Endometrium (tissue), 2 donors: ENCODE results near the gene MARCHF3.
"Not testable (repeated sequence)": the region's sequence is repeated elsewhere in the genome, so short reads cannot be mapped to it uniquely, and the experiment has no call there.

Experiments
- FAIRE-seq: peaks from 2 replicates; lab custom pipeline; 2012; peaks lifted over from hg19 to GRCh38; lab: Jason Lieb, UNC
- donor health status: control.
- donor health status: control.

Gene MARCHF3

DNA sequence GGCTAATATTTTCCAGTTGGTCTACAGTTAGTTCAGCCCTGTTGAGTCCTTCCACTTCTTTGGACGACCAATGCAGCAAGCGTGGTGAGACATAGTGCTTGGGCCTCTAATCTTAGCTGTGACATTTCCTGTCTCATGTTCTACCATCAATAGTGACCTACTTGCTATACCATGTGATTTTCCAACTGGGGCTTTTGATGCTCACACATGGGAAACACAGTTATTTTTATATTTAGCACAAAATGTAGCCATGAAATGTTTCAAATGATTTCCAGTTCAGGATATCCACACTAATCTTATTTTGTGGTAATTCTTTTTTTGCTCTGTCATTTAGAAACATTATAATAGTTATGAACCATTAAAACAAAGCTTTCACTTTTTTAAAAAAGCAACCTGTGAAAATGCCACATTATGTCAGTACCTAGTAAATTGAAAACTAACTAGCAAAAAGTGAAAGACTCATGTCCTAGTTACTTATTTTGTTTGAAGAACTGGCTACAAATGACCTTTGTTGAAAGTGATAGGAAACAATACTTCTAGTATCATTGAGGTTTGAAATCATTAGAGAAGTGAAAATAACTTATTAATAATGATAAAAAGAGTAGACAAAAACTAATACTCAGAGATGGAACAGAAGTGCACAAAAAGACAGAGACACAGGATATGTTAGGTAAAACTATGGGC lies 18.3 kb downstream of the MARCHF3 start:
- no peak for FAIRE-seq

DNA sequence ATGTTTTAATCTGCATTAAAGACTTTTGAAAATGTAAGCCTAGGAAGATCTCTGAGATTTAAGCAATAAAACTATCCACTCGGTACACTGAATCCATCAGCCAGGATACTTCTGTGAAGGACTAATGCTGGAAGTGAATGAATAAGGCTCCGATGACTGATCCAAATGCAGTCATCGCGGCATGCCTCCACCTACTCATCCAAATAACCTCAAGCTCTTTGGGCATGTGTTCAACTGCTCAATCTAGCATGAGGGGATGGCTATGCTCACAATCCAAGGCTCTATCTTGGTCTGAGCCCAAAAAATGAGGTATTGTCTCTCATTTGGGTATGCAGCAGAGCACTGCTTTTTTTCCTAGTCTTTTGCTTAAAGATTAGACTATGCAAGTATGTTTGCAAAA lies 19.2 kb downstream of the MARCHF3 start:
- FAIRE-seq: no peak

DNA sequence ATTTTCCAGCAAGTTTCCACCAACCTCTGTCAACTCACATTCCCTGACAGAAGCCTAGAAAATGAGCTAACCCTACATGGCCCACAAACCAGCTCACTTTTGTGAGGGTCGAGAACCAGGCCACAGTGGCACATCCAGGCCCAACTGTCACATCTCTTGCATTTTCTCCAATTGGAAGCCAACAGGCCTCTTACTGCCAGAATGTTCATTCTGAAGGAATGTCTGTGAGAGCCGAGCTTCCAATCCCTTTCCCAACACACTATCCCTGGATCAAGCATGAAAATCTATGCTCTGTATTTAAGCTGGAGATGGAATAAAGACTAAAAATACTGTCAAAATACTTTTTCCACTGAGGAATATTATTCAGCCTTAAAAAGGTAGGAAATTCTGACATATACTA lies 20.0 kb downstream of the MARCHF3 start:
- no peak for FAIRE-seq

DNA sequence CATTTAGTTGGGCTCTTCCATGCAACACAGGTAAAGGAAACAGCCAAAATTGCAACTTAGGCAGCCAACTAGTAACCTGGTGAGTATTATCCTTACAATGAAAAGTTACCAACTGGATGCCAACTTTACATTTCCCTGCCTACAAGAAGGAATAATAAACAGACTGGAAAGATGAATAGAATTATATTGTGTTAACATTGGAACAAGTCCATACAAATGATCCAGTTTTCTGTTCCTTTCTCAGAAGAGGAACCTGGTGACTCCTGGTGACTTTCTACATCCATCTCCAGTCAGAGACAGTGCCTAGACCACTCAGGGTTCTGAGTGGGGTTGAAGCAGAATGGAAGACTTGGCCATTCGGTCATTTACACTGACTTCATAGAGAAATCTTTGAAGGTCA lies 20.6 kb downstream of the MARCHF3 start:
- no peak for FAIRE-seq

DNA sequence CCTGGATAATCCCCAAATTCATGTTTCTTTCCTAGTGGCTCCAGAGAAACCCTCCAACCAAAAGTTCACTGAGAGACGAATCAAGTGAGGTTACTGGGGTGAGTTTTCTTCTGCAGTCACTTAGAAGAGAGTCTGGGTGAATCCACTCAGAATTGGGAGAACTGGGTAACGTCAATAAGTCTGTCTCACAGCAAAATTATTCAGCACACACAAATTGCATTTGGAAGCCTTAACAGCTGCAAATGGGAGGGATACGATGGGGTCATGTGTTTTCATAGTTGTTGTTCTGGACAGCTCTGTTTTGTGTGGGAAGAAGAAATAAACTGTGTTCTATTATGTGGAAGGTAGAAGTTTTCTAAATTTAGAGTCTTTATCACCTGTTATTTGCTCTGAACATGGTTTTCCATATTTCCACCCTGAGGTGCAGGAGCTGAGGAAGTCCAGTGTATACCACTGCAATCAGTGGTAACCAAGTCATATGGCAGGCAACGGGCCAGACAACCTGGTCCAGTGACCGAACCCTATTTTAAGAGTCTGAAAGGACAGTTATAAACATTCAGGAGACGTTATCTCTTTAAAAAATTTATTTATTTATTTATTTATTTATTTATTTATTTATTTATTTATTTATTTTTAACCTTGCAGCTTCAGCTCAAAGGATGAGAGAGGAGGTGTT lies 21.9 kb downstream of the MARCHF3 start:
- FAIRE-seq: no peak

DNA sequence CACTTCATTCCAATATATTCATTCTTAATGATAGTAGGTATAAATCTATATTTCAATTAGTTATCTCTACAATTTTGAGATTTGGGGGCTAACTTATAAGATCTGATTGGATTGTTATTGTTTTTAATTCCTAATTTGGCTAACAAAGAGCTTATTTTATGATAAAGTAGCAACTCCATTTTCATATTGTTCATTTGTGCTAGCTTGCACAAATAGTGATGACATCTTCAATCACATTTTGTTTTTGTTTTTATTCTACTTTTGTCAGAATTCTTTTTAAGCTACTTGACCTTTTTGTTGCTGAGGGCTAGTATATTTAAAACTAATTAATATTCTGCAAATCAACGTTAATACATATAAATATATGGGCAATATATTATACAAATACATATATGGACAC lies 22.8 kb downstream of the MARCHF3 start:
- FAIRE-seq: no peak

DNA sequence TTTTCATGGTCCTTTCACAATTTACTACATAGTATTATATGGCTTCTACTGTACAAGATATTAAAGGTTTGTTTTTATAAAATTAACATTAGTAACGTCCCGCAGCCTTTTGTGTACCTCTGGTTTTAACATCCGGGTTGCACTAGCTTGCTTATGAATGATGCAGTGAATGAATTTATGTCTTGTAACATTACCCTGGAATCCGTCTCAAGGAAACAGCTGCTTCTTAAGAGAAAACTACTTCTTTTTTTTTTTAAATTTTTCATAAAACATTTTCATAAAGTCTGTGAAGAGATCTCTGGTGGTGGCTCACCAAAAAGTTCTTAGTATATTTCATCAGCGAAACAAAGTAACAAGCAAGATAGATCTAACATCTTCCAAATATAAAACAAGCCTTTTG lies 23.6 kb downstream of the MARCHF3 start:
- FAIRE-seq: no peak

DNA sequence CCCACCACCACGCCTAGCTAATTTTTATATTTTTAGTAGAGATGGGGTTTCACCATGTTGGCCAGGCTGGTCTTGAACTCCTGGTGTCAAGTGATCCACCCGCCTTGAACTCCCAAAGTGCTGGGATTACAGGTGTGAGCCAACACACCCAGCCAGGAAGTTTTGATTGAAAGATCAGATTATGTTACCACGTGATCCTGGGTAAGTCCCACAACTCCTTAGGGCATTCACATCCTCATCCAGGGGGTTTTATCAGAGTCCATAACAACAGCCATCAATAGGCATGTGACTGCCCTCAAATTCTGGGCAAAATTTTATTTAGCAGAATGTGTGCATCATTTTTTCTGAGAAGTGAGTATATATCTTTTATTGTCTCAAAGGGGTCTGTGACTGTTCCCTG lies 25.1 kb downstream of the MARCHF3 start:
- FAIRE-seq: not testable (repeated sequence)

DNA sequence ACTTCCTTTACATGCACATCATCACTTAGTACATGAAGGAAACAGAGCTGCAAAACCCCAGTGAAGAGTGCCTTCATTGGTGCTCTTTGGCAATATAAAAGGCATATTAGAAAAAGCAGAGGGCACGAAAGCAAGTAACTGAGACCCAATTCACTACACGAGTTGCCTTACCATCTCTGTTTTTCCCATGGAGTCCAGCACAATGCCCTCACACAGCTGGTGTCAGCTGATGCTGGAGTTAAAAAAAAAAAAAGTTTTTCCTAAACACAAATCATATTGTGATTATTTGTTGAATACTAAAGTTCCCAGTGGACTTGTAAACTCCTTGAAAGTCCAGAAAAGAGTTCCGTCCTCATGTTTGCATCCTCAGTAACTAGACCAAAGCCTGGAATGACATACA lies 25.6 kb downstream of the MARCHF3 start:
- no peak for FAIRE-seq

DNA sequence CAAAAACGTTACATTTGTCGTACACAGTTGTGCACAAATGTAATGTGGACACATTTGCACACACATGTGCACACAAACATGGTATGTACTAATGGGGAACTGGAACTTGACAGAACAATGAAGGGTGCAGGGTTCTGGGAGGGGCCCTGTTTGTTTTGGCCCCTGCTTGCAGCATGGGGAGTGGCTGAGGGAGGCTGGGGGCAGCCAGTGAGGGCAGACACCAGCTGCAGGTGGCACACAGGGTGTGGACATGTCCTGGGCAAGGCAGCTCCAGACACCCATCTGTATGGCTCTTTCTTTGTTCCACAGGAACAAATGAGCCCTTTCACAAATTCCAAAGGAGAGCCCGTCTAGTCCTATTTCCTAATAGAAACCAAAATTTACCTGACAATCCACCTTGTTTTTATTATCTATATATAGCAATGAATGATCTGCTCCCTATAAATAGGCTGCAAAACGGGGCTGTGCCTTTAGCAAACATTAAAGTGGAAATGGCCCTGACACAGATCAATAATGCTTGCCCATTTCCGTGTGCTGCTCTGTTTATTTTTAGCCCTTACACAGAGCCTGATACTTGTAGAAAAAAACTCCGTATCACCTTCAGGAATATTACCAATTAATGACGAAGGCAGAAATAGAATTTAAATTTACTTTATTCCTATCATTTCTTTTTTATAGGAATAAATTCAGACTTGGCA lies 26.4 kb downstream of the MARCHF3 start:
- no peak for FAIRE-seq

DNA sequence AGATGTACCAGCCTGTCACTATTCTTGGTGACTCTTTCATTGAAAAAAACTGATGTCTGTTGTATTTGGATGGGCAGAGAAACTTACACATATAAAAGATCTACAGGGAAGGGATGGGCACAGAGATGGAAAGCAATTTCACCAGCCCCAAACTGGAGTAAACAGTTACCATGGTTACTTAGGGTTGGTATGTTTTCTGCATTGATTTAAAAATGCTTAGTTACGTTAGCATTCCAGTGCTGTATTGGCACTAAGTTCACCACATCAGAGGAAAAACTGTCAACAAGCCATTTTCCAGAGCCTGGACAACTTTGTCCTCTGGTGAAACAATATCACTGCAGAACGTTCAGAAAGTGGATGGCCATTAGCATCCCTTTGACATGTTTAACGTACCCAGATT lies 28.0 kb downstream of the MARCHF3 start:
- FAIRE-seq: no peak

DNA sequence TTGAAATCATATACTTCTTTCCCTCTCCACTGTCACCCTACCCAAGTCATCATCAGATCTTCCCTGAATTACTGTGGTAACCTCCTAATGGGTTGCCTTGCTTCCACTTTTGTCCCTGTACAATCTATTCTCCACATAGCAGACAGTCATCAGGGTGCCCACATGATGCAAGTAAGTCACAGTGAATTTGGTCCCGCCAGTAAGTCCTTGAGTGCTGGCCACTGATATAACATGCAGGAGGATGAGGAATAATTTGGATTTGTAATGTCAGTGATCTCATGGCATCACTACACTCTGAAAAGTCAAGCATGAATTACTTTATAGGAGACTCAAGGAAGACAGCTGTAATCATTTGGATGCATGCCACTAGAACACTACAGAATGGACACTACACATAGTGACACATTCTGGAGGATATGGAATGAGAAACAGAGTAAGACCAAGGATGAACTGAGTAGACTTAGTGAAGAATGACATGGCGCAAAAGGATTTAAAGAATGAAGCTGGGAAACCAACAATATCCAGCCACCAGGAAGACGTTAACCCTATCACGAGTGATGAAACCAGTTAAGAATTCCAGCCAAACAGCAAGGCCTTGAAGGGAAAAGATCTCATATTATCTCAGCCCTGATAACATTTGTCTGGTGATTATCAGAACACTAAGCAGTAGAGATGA lies 28.6 kb downstream of the MARCHF3 start:
- FAIRE-seq: no peak

DNA sequence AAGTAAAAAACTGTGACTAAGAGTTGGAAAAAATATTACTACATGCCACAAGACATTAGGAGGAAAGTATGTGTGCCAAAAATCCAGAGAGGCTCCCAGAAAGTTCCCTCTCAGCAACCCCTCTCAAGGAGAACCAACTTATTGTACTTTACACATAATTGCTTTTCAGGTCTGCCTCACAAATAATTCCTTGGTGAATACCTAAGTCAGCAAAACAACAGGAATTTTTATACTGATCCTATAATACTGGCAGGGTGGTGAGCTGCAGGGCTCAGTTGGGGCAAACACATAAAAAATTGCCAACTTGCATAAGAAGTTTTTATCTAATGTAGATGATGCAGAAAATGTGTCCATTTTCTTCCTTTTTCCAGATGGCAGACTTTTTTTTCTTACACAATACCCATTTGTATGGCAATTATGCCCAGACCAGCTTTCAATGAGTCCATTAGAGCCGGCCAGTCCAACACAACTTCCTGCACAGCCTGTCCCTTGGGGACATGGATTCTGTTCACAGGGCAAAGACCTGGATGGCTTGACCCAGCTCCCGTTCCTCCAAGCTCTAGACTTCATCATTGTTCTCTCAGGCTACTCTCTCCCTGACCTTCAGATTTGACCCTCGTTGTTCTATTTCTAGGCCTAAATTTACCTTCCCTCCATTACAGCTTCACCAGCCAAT lies 31.3 kb downstream of the MARCHF3 start:
- FAIRE-seq: no peak

DNA sequence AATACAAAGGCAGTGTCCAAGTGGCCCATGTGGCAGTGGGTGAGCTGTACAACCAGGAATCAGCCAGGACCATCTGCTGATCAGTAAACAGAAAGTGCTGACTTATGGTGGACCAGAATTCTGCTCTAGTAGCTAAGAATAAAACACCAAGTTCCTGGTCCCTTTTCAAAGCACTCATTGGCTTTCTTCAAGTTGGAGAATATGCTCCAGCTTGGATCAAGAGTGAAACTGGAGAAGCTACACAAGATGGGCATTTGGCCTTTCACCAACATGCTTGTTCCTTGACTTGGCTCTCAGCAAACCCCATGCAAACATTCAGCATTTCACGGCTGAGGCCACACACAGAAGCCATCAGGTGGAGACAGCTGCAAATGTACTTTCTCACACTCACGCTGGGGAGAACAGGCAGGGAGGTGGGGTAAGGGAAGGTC lies 32.1 kb downstream of the MARCHF3 start:
- FAIRE-seq: no peak

DNA sequence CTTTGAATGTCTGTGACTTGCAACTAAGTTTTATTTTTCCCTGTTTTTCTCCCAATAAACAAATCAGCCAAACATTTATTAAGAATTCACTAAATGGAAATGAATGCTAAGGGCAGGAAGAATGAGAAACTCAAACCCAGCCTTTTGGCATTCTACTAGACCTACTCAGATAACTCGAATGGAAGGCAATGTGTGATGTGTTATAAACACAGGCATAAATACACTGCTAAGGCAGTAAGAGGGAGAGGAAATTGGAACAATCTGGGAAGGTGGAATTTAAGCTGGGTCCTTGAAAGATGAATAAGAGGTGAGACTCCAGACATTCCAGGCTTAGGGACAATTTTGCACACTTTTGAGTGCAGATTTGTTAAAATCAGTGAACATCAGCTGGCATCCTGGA lies 34.7 kb downstream of the MARCHF3 start:
- FAIRE-seq: no peak

DNA sequence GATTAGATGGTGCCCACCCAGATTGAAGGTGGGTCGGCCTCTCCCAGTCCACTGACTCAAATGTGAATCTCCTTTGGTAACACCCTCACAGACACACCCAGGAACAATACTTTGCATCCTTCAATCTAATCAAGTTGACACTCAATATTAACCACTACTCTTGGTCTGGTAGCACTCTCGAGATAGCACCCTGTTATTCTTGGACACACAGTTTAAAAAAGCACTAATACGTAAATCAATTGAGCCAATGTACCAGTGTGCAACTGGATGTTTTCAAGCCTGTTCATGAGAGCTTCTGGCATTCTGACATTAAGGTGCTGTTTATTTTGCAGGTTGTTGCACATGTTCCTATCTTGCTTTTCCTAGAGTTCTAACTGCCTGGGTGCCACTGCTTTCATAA lies 35.3 kb downstream of the MARCHF3 start:
- no peak for FAIRE-seq

DNA sequence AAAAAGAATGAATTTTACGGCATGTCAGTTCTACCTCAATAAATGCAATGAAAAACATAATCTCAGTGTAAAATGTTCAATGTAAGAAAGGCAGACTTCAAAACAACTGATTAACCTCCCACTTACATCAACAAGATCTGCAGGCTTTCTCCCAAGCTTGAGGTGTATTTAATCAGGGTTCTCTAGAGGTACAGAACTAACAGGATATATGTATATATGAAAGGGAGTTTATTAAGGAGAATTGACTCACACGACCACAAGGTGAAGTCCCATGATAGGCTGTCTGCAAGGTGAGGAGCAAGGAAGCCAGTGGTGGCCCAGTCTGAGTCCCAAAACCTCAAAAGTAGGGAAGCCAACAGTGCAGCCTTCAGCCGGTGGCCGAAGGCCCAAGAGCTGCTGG lies 35.9 kb downstream of the MARCHF3 start:
- no peak for FAIRE-seq

DNA sequence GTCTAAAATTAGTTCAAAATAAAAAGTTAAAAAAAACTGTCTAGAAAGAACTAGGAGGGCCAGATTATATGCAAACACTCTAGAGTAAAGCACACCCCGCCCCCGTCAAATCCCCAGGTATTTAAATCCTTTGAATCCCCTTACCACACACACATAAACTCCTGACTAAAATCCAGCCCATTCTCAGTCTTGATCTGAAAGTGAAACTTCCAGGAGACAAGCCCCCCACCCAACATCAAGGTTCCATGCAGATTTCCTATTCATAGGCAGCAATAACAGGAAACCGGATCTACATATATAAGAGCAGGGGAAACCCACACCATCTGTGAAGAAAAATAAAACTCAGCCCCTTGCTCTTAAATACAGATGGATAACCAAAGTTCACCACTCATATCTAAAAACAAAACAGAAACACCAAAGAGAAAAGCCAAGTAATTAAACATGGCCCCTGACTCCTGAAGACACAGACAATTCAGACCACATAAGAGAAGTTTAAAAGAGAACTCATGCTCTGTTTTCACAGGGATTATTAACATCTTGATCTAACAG lies 42.3 kb downstream of the MARCHF3 start:
- FAIRE-seq: no peak

DNA sequence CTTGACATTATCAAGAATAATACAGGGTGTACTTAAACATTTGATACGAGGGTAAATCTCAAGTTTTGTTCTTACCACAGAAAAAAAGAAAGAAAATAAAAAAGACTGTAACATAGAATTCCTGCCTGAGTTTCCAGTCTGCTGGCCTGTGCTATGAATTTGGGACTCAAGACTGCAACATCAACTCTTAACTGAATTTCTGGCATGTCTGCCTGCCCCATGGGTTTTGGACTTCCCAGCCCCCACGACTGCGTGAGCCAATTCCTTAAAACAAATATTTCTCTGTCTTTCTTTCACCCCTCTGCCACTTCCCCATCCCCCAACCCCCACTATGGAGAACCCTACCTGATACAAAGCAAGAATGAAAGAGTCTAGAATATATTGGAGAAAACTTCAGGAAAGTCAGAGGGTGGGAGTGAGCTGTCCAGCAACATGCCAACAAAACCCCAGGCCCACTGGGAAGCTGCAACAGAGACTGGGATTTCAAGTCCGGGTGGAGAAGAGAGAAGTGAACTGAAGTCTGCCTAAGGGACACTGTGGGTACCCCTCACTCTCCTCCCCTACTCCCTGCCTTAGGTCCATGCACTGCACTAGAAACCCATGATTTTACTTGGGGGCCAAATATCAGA lies 43.0 kb downstream of the MARCHF3 start:
- no peak for FAIRE-seq

DNA sequence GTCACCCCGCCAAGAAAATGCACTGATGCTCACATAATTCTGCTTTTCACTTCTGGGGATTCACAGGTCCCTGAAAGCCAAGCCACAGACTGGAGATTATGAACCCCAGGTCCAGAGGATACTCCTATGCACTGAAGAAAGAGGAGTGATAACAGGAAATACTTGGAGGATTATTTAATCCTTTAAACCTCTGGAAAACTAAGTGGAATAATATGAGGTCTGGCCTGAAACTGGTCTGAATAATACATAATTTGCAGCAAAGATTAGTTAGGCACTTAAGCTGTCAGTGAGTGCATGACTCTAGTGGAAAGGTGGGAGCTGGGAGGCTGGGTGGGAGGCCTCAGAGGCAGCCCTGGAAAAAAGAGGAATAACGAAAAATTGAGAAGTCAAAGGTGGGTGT lies 45.7 kb downstream of the MARCHF3 start:
- no peak for FAIRE-seq

DNA sequence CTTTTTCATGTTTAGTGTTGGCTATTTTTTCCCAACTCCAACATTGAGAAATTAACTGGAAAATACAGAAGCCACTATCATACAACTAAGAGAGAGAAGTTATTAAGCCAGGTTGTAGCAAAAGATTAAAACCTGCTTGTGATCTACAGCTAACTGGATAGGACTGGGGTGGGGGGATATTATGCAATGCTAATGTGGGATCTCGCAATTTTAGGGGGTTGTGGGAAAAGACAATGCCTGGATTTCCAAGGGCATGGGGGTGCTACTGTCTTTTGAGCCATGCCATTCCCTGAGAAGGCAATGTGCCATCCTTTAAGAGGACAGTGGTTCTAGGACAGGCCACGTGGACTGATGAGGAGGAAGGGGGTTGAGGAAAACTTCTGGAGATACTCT lies 46.5 kb downstream of the MARCHF3 start:
- no peak for FAIRE-seq
